ENCODE results near the gene DLG1.

GRCh38 chr3:197270558-197271317, 27.7 kb downstream of the DLG1 start:
- TF ChIP-seq CTCF (conservative IDR thresholded peaks at IDR 0.05 in 1 of 2, IDR thresholded peaks at IDR 0.05 in 1 of 2; ENCODE audit: low read depth in 1 of 2, low read length in 2 of 2), result no peak
- TF ChIP-seq EZH2 (IDR thresholded peaks at IDR 0.05; ENCODE audit: low read length, missing control alignments), result no peak

All from fibroblast of lung (primary cell).